ENCODE data around the gene MYT1. TPM values are rescaled to one million over a fixed set of nuclear protein-coding genes. Genes with fewer than 3 reads are reported as not detected.

Gene MYT1
- total RNA-seq, 1 experiment from 2014 or later: not detected

DNA sequence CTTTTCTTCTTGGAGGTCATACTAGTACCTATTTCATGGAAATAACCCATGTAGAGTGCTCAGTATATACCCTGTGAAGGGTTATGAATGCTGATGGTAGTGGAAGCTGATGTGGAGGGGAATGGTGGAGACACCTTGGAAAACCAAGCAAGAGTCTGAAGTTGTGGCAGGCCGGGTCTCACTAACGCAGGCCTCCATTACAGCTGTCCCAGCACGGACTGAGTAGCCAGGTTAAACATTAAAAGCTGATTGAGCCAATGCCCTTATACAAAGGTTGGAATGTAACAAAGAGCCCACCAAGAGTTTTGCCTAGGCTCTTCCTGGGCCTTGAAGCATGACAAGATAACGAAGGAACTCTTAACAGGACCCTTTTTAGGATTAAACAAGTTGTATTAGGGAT lies 89.2 kb downstream of the MYT1 start:
- H3K27ac Mint-ChIP-seq (ENCODE audit: low read depth, unreplicated experiment): no peak overlapping the region
- peaks cover 32% of the 10 kb centered on the region for H3K27me3 Mint-ChIP-seq (ENCODE audit: insufficient read depth, unreplicated experiment)
- ChIA-PET CTCF (interaction anchor here (1.6 kb wide), 1 partner anchor 32 kb away, joined by 6 read pairs; no protein-coding TSS in a partner anchor), POLR2A (interaction anchor here (1.2 kb wide), 1 partner anchor 20 kb away, joined by 3 read pairs; no protein-coding TSS in a partner anchor)
- no peaks in the 10 kb centered on the region for H3K9me3 Mint-ChIP-seq (ENCODE audit: unreplicated experiment)
- peaks cover 17% of the 10 kb centered on the region for H3K4me1 Mint-ChIP-seq (ENCODE audit: insufficient read depth, unreplicated experiment)
- intact Hi-C loops (cut with micrococcal nuclease): no loop called here
- no peak overlapping the region for H3K4me3 Mint-ChIP-seq (ENCODE audit: unreplicated experiment)
- BruUV-seq (replicated peaks): no TSS peak
- TF ChIP-seq, protein P1, sequence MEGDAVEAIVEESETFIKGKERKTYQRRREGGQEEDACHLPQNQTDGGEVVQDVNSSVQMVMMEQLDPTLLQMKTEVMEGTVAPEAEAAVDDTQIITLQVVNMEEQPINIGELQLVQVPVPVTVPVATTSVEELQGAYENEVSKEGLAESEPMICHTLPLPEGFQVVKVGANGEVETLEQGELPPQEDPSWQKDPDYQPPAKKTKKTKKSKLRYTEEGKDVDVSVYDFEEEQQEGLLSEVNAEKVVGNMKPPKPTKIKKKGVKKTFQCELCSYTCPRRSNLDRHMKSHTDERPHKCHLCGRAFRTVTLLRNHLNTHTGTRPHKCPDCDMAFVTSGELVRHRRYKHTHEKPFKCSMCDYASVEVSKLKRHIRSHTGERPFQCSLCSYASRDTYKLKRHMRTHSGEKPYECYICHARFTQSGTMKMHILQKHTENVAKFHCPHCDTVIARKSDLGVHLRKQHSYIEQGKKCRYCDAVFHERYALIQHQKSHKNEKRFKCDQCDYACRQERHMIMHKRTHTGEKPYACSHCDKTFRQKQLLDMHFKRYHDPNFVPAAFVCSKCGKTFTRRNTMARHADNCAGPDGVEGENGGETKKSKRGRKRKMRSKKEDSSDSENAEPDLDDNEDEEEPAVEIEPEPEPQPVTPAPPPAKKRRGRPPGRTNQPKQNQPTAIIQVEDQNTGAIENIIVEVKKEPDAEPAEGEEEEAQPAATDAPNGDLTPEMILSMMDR (IDR thresholded peaks at IDR 0.05; ENCODE audit: unreplicated experiment): no peak
- peaks cover 15% of the 10 kb centered on the region for H3K36me3 Mint-ChIP-seq (ENCODE audit: insufficient read depth, unreplicated experiment)
- no peak for DNase-seq (ENCODE audit: unreplicated experiment)

DNA sequence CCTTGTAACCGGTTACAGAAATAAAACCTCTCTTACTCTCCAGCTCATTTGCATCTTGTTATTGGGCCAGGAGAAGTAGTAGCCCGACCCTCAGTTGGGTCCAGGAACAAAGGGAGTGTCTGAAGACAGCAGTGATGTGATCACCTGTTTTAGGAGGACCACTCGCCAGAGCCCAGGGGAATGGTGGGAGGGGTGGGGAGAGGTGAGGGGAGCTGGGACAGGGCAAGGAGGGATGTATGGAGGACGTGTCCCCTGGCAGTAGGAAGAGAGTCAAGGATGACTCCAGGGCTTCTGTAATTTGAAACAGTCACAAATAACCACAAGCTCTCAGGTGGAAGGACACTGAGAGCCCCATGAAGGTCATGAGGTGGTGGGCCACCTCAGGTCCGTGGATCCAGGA lies 89.9 kb downstream of the MYT1 start:
- Mint-ChIP-seq H3K9me3 (ENCODE audit: unreplicated experiment) (no peaks in the 10 kb centered on the region), H3K36me3 (ENCODE audit: insufficient read depth, unreplicated experiment) (peaks cover 15% of the 10 kb centered on the region), H3K4me1 (ENCODE audit: insufficient read depth, unreplicated experiment) (peaks cover 24% of the 10 kb centered on the region), H3K27me3 (ENCODE audit: insufficient read depth, unreplicated experiment) (peaks cover 28% of the 10 kb centered on the region), H3K27ac (ENCODE audit: low read depth, unreplicated experiment) (no peak overlapping the region), H3K4me3 (ENCODE audit: unreplicated experiment) (peak overlapping the region; percentile 88)
- POLR2A ChIA-PET: interaction anchor here (1.2 to 2.6 kb wide), 3 partner anchors 12 to 97 kb away, joined by 3 to 16 read pairs (median 3); no protein-coding TSS in a partner anchor
- no peak for DNase-seq (ENCODE audit: unreplicated experiment)
- intact Hi-C loops (cut with micrococcal nuclease): no loop called here
- CTCF ChIA-PET: interaction anchor here (1.6 to 1.8 kb wide), 2 partner anchors 31 to 32 kb away, joined by 5 to 6 read pairs; no protein-coding TSS in a partner anchor
- BruUV-seq (replicated peaks): no TSS peak
- TF ChIP-seq, protein P1 (IDR thresholded peaks at IDR 0.05; ENCODE audit: unreplicated experiment): no peak

DNA sequence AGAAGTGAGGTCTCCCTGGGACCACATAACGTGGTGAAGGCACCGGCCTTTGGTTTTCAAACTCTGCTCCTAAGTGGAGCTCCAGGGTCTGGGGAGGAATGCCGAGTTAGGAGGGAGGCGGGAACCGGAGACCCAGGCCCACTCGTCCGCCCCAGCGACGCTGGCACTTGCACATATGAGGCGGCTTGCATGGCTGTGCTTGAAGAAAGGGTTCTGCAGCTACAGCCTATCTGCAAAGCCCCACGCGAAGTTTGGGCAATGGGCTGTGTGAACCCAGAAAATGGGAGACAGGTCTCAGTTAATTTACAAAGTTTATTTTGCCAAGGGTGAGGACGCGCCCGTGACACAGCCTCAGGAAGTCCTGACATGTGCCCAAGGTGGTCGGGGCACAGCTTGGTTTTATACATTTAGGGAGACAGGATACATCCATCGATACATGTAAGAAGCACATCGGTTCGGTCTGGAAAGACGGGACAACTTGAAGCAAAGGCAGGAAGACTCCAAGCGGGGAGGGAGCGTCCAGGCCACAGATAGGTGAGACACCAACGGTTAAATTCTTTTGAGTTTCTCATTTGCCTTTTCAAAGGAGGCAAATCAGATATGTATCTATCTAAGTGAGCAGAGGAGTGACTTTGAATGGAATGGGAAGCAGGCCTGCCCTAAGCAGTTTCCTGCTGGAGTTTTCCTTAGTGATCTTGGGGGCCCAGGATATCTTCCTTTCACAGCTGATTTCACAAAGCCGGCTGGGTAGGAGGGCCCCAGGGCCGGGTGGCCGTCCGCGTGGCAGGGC lies 90.5 kb downstream of the MYT1 start:
- Mint-ChIP-seq H3K4me1 (ENCODE audit: insufficient read depth, unreplicated experiment) (peaks cover 24% of the 10 kb centered on the region), H3K4me3 (ENCODE audit: unreplicated experiment) (peak overlapping the region; percentile 88), H3K27ac (ENCODE audit: low read depth, unreplicated experiment) (no peak overlapping the region), H3K9me3 (ENCODE audit: unreplicated experiment) (no peaks in the 10 kb centered on the region), H3K36me3 (ENCODE audit: insufficient read depth, unreplicated experiment) (peaks cover 15% of the 10 kb centered on the region), H3K27me3 (ENCODE audit: insufficient read depth, unreplicated experiment) (peaks cover 21% of the 10 kb centered on the region)
- no peak for DNase-seq (ENCODE audit: unreplicated experiment)
- intact Hi-C loops (cut with micrococcal nuclease): no loop called here
- ChIA-PET CTCF (interaction anchor here (1.6 to 1.8 kb wide), 2 partner anchors 30 to 32 kb away, joined by 5 to 6 read pairs; no protein-coding TSS in a partner anchor), POLR2A (interaction anchor here (0.6 to 3.5 kb wide), 17 partner anchors 9 to 389 kb away, joined by 3 to 25 read pairs (median 6); partner anchors contain the start of genes TCEA2 and TPD52L2)
- BruUV-seq (replicated peaks): no TSS peak
- TF ChIP-seq, protein P1 (IDR thresholded peaks at IDR 0.05; ENCODE audit: unreplicated experiment): no peak

Measured in MCF 10A (cell line).